Nephron progenitor cell (in vitro differentiated cells): ENCODE measurements around the gene DNER.
"Not testable (repeated sequence)": the region's sequence is repeated elsewhere in the genome, so short reads cannot be mapped to it uniquely, and the experiment has no call there.

Source experiments
- DNase-seq: peaks from one replicate; pipeline ENCODE4 v3.0.0; 2021
- H3K27ac Mint-ChIP-seq: 2 replicates; pipeline ENCODE4 v1.8.0; 2021; ENCODE audit warnings: mild to moderate bottlenecking, moderate library complexity, mixed read lengths
- H3K27me3 Mint-ChIP-seq: 2 replicates; pipeline ENCODE4 v1.8.0; 2021; ENCODE audit warnings: mild to moderate bottlenecking, low read depth, mixed read lengths; ENCODE audit not compliant: poor library complexity
- H3K36me3 Mint-ChIP-seq: 2 replicates; pipeline ENCODE4 v1.8.0; 2021; ENCODE audit warnings: low read depth, mixed read lengths
- H3K4me1 Mint-ChIP-seq: 2 replicates; pipeline ENCODE4 v1.8.0; 2021; ENCODE audit warnings: mixed read lengths
- H3K4me3 Mint-ChIP-seq: 2 replicates; pipeline ENCODE4 v1.8.0; 2021; ENCODE audit warnings: mild to moderate bottlenecking, moderate library complexity, mixed read lengths
- H3K9me3 Mint-ChIP-seq: 2 replicates; pipeline ENCODE4 v1.8.0; 2021; ENCODE audit warnings: mild to moderate bottlenecking, moderate library complexity, mixed read lengths
- TF ChIP-seq, protein P1 (sequence below): fragments of 200-600 bp; sonication (generic); IDR thresholded peaks from 2 replicates; pipeline ENCODE4 v1.5.0; 2021; ENCODE audit warnings: antibody characterized with exemption

The DNER gene

DNA sequence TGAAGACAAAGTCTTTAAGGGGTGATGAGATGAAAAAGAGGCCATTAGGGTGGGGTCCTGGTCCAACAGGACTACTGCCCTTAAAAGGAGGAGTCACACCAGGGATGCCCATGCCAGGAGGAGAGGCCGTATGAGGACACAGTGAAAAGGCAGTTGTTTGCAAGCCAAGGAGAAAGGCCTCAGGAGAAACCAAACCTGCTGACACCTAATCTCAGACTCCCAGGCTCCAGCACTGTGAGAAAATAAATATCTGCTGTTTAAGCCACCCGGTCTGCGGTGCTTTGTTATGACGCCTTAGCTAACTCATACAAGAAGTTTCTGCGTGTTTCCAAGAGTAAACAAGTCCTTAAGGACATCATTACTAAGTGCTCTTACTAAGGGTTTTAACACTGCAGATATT is 93.6 kb downstream of the DNER start:
- Mint-ChIP-seq H3K27me3 (peaks cover 11% of the 10 kb centered on the region), H3K4me3 (no peak overlapping the region), H3K27ac (no peak overlapping the region), H3K36me3 (no peaks in the 10 kb centered on the region), H3K9me3 (no peaks in the 10 kb centered on the region), H3K4me1 (no peaks in the 10 kb centered on the region)
- no peak for DNase-seq
- TF ChIP-seq, protein P1, sequence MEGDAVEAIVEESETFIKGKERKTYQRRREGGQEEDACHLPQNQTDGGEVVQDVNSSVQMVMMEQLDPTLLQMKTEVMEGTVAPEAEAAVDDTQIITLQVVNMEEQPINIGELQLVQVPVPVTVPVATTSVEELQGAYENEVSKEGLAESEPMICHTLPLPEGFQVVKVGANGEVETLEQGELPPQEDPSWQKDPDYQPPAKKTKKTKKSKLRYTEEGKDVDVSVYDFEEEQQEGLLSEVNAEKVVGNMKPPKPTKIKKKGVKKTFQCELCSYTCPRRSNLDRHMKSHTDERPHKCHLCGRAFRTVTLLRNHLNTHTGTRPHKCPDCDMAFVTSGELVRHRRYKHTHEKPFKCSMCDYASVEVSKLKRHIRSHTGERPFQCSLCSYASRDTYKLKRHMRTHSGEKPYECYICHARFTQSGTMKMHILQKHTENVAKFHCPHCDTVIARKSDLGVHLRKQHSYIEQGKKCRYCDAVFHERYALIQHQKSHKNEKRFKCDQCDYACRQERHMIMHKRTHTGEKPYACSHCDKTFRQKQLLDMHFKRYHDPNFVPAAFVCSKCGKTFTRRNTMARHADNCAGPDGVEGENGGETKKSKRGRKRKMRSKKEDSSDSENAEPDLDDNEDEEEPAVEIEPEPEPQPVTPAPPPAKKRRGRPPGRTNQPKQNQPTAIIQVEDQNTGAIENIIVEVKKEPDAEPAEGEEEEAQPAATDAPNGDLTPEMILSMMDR: no peak

- H3K4me3 Mint-ChIP-seq: no peak overlapping the region
- H3K4me1 Mint-ChIP-seq: no peaks in the 10 kb centered on the region
- H3K27ac Mint-ChIP-seq: no peak overlapping the region
- H3K36me3 Mint-ChIP-seq: no peaks in the 10 kb centered on the region
- TF ChIP-seq, protein P1: no peak
- H3K27me3 Mint-ChIP-seq: peaks cover 8% of the 10 kb centered on the region
- H3K9me3 Mint-ChIP-seq: no peaks in the 10 kb centered on the region
- DNase-seq: no peak
Measured at GRCh38 chr2:229620289-229620688, 94.1 kb downstream of the DNER start.

- no peaks in the 10 kb centered on the region for H3K9me3 Mint-ChIP-seq
Measured at GRCh38 chr2:229616433-229616832, 97.9 kb downstream of the DNER start.

GRCh38 chr2:229614021-229614420 is 100.3 kb downstream of the DNER start:
- DNase-seq, H3K36me3 Mint-ChIP-seq, H3K4me3 Mint-ChIP-seq, H3K4me1 Mint-ChIP-seq, H3K27me3 Mint-ChIP-seq, H3K27ac Mint-ChIP-seq, H3K9me3 Mint-ChIP-seq: not testable (repeated sequence)

More at GRCh38 chr2:229616433-229616832, 97.9 kb downstream of the DNER start:
- Mint-ChIP-seq H3K4me1 (no peaks in the 10 kb centered on the region), H3K27ac (no peak overlapping the region), H3K4me3 (no peak overlapping the region), H3K27me3 (peaks cover 5% of the 10 kb centered on the region), H3K36me3 (no peaks in the 10 kb centered on the region)
- no peak for DNase-seq
- TF ChIP-seq, protein P1: no peak

DNA sequence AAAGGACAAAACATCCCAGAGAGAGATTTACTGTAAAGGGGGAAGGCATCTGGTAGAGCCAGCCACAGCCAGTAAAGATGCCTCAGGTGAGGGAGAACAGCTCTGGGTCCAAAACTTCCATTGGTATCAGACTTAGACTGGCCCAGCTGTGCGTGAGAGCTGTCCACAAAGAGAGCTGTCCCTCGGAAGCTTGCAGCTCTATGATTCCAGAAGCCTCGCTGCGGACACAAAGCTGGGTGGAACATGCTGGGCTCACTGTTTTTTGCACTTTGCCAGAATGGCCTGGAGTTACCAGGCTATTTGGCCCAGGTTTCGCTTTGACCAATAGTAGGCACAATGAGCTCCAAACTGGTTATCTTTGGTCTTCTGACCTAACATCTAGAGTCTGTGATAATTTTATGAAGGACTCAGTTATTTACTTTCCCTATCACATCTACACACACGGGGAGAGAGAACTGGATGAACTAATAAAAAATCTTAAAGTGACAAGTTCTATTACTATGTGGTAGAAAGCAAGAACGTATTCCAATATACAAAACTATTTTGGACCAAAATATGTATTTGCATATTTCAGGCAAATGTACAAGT is 101.9 kb downstream of the DNER start:
- Mint-ChIP-seq H3K27me3 (peaks cover 5% of the 10 kb centered on the region), H3K27ac (no peak overlapping the region), H3K36me3 (no peaks in the 10 kb centered on the region), H3K4me1 (no peaks in the 10 kb centered on the region), H3K9me3 (no peaks in the 10 kb centered on the region), H3K4me3 (no peak overlapping the region)
- DNase-seq: no peak
- TF ChIP-seq, protein P1: no peak

- Mint-ChIP-seq H3K9me3 (no peaks in the 10 kb centered on the region), H3K36me3 (no peaks in the 10 kb centered on the region), H3K4me3 (no peak overlapping the region), H3K4me1 (no peaks in the 10 kb centered on the region), H3K27me3 (peaks cover 7% of the 10 kb centered on the region), H3K27ac (no peak overlapping the region)
- DNase-seq: no peak
- TF ChIP-seq, protein P1: no peak
Measured at GRCh38 chr2:229611360-229611759, 103.0 kb downstream of the DNER start.
